ENCODE results near the gene COX7B2. TPM values are rescaled to one million over a fixed set of nuclear protein-coding genes. Genes with fewer than 3 reads are reported as not detected.

COX7B2 gene
- total RNA-seq, 1 donor from 2014 or later: not detected

DNA sequence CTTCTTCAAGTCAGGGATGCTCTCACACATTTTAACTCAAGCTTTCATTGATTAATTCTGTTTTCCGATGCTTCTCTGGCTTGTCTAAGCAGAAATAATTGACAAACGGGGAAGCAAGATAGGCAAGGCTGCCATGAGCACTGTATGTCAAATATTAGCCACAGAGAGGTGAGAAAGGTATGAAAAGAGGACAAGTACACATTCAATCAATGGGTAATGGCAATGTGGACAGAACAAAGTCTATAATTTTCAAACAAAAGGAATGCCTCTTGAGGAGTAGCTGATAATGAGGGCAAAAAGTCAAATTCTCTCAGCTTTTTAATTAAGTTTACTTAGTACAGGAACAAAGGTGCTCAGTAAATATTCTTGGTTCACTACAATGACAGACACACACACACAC is 19.6 kb downstream of the COX7B2 start:
- Histone ChIP-seq H3K4me3 (ENCODE audit: low read depth, low read length) (no peak overlapping the region), H3K27me3 (ENCODE audit: control insufficient read depth, insufficient read depth, low read length) (no peaks in the 10 kb centered on the region), H3K36me3 (ENCODE audit: control insufficient read depth, insufficient read depth, low read length) (no peaks in the 10 kb centered on the region)
- FAIRE-seq: no peak
- no peak for DNase-seq (ENCODE audit: low read depth)
- TF ChIP-seq CTCF (IDR thresholded peaks at IDR 0.05; ENCODE audit: insufficient read depth, low read length, severe bottlenecking): no peak

- Histone ChIP-seq H3K36me3 (ENCODE audit: control insufficient read depth, insufficient read depth, low read length) (no peaks in the 10 kb centered on the region), H3K27me3 (ENCODE audit: control insufficient read depth, insufficient read depth, low read length) (no peaks in the 10 kb centered on the region), H3K4me3 (ENCODE audit: low read depth, low read length) (no peak overlapping the region)
- no peak for TF ChIP-seq CTCF (IDR thresholded peaks at IDR 0.05; ENCODE audit: insufficient read depth, low read length, severe bottlenecking)
- no peak for FAIRE-seq
- DNase-seq (ENCODE audit: low read depth): peak; percentile 9
These were observed 22.3 kb downstream of the COX7B2 start for GRCh38 chr4:46886711-46887110.

- FAIRE-seq (no peak), DNase-seq (ENCODE audit: low read depth) (no peak)
- Histone ChIP-seq H3K27me3 (ENCODE audit: control insufficient read depth, insufficient read depth, low read length) (no peaks in the 10 kb centered on the region), H3K36me3 (ENCODE audit: control insufficient read depth, insufficient read depth, low read length) (no peaks in the 10 kb centered on the region), H3K4me3 (ENCODE audit: low read depth, low read length) (no peak overlapping the region)
- no peak for TF ChIP-seq CTCF (IDR thresholded peaks at IDR 0.05; ENCODE audit: insufficient read depth, low read length, severe bottlenecking)
These were observed 30.4 kb downstream of the COX7B2 start for GRCh38 chr4:46878641-46879040.

DNA sequence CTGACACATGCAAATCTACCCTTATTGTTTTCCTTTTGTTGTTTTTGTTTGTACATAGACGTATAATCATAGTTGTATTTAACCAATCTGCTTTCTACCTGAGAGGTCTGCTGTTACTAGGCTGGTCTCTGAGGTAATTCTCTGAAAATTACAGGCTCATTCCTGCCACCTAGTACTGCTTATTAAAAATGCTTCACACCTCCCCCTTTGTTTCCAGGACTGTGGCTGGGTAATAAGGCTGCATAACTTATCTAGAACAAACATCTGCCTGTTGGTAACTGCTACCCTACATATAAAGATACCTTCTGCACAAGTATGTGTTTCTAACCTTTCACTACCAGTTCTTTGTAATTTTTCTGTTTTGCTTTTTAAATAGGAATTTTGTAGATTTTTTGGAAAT is 34.2 kb downstream of the COX7B2 start:
- TF ChIP-seq CTCF (IDR thresholded peaks at IDR 0.05; ENCODE audit: insufficient read depth, low read length, severe bottlenecking): no peak
- Histone ChIP-seq H3K27me3 (ENCODE audit: control insufficient read depth, insufficient read depth, low read length) (no peaks in the 10 kb centered on the region), H3K36me3 (ENCODE audit: control insufficient read depth, insufficient read depth, low read length) (no peaks in the 10 kb centered on the region), H3K4me3 (ENCODE audit: low read depth, low read length) (no peak overlapping the region)
- FAIRE-seq: no peak
- DNase-seq (ENCODE audit: low read depth): no peak

DNA sequence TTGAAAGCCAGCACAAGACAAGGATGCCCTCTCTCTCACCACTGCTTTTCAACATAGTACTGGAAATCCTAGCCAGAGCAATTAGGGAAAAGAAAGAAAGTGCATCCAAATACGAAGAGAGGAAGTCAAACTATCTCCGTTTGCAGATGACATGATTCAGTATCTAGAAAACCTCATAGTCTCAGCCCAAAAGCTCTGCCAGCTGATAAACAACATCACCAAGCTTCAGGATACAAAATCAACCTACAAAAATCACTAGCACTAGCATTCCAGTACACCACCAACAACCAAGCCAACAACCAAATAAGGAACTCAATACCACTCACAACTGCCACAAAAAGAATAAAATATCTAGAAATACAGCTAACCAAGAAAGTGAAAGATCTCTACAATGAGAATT is 38.6 kb downstream of the COX7B2 start:
- FAIRE-seq: no peak

More for the DNA sequence above, 38.6 kb downstream of the COX7B2 start:
- H3K36me3 ChIP-seq (ENCODE audit: control insufficient read depth, insufficient read depth, low read length): no peaks in the 10 kb centered on the region
- no peaks in the 10 kb centered on the region for H3K27me3 ChIP-seq (ENCODE audit: control insufficient read depth, insufficient read depth, low read length)
- TF ChIP-seq CTCF (IDR thresholded peaks at IDR 0.05; ENCODE audit: insufficient read depth, low read length, severe bottlenecking): no peak
- H3K4me3 ChIP-seq (ENCODE audit: low read depth, low read length): no peak overlapping the region
- DNase-seq (ENCODE audit: low read depth): no peak

All from bronchial epithelial cell (primary cell).